SK-N-MC (cell line): Measurements from ENCODE around the gene GIPC1.

Experiments used
- EZH2 ChIP-seq: fragments of 200-600 bp; sonication (generic); IDR thresholded peaks from one replicate; pipeline ENCODE4 v1.6.1; 2017; ENCODE audit warnings: antibody characterized with exemption
- POLR2AphosphoS5 ChIP-seq: IDR thresholded peaks from 2 replicates; pipeline ENCODE4 v1.6.1; 2012; ENCODE audit warnings: mild to moderate bottlenecking, low read depth, low read length, borderline replicate concordance

DNA sequence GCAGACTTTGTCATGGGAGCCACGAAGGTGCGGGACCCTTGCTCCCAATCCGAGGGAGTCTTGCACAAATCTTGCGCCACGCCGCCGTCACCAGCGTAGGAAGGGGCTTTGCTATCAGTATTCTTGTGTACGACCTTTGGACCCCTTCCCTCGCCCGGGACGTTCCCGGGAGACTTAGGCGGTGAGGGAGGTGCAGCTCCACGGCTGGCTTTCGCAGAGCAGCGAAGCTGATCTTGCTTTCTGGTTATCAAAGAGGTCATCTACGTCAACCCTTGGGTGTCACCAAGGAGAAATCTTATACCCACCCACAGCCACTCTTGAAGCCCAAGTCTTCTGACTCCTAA is 34.0 kb upstream of the GIPC1 start:
- TF ChIP-seq EZH2: no peak
- TF ChIP-seq POLR2AphosphoS5: no peak
